ENCODE measurements around the gene P2RY8.

The P2RY8 gene

GRCh38 chrX:1466232-1466661, 70.7 kb downstream of the P2RY8 start:
- no peak overlapping the region for H3K4me3 ChIP-seq (ENCODE audit: low read depth, low read length)
- TF ChIP-seq CTCF (IDR thresholded peaks at IDR 0.05; ENCODE audit: control insufficient read depth, extremely low read depth, insufficient read depth), result no peak
- no peak for DNase-seq (ENCODE audit: low read depth)

- TF ChIP-seq CTCF (IDR thresholded peaks at IDR 0.05; ENCODE audit: control insufficient read depth, extremely low read depth, insufficient read depth), result no peak
- DNase-seq (ENCODE audit: low read depth), result no peak
- H3K4me3 ChIP-seq (ENCODE audit: low read depth, low read length), result no peak overlapping the region
Measured at GRCh38 chrX:1465286-1466231, 71.4 kb downstream of the P2RY8 start.

GRCh38 chrX:1464971-1465285, 72.1 kb downstream of the P2RY8 start:
- no peak overlapping the region for H3K4me3 ChIP-seq (ENCODE audit: low read depth, low read length)

GRCh38 chrX:1464041-1464970, 72.7 kb downstream of the P2RY8 start:
- TF ChIP-seq CTCF (IDR thresholded peaks at IDR 0.05; ENCODE audit: control insufficient read depth, extremely low read depth, insufficient read depth), result no peak
- no peak overlapping the region for H3K4me3 ChIP-seq (ENCODE audit: low read depth, low read length)
- DNase-seq (ENCODE audit: low read depth), result no peak

More at GRCh38 chrX:1464971-1465285, 72.1 kb downstream of the P2RY8 start:
- TF ChIP-seq CTCF (IDR thresholded peaks at IDR 0.05; ENCODE audit: control insufficient read depth, extremely low read depth, insufficient read depth), result no peak
- DNase-seq (ENCODE audit: low read depth), result no peak

GRCh38 chrX:1463581-1463980, 73.4 kb downstream of the P2RY8 start:
- H3K4me3 ChIP-seq (ENCODE audit: low read depth, low read length), result no peak overlapping the region
- no peak for DNase-seq (ENCODE audit: low read depth)
- no peak for TF ChIP-seq CTCF (IDR thresholded peaks at IDR 0.05; ENCODE audit: control insufficient read depth, extremely low read depth, insufficient read depth)

GRCh38 chrX:1462596-1463251, 74.3 kb downstream of the P2RY8 start:
- no peak for DNase-seq (ENCODE audit: low read depth)
- no peak overlapping the region for H3K4me3 ChIP-seq (ENCODE audit: low read depth, low read length)
- TF ChIP-seq CTCF (IDR thresholded peaks at IDR 0.05; ENCODE audit: control insufficient read depth, extremely low read depth, insufficient read depth), result no peak
